NCI-H146 treated with DMSO at 0.1 percent for 48 hours (cell line): ENCODE data around the gene OR2V1.
A peak's percentile ranks its signal among the peaks of the same experiment; 100 is the strongest.
"Not testable (repeated sequence)": the region's sequence is repeated elsewhere in the genome, so short reads cannot be mapped to it uniquely, and the experiment has no call there.

ENCODE experiments used
- DNase-seq: peaks from one replicate; lab custom pipeline; 2025; ENCODE audit not compliant: unreplicated experiment; lab: John Stamatoyannopoulos, UW

Gene OR2V1

GRCh38 chr5:181130832-181131496 is at the start of gene OR2V1:
Gene OR2V1, minus strand, starts transcription at chr5:181131169. Its CDS starts 5,865 bp downstream, at chr5:181125304.
- no peak for DNase-seq

GRCh38 chr5:181177559-181177958 is 46.6 kb upstream of the OR2V1 start:
- DNase-seq: not testable (repeated sequence)

- DNase-seq: no peak
Observed at GRCh38 chr5:181176254-181176952, 45.4 kb upstream of the OR2V1 start.

- DNase-seq: no peak
Observed at GRCh38 chr5:181173420-181174342, 42.7 kb upstream of the OR2V1 start.

GRCh38 chr5:181173027-181173419 is 42.1 kb upstream of the OR2V1 start:
- DNase-seq: no peak

- no peak for DNase-seq
Observed at GRCh38 chr5:181171782-181172181, 40.8 kb upstream of the OR2V1 start.

GRCh38 chr5:181170996-181171395 is 40.0 kb upstream of the OR2V1 start:
- no peak for DNase-seq

GRCh38 chr5:181170237-181170825 is 39.4 kb upstream of the OR2V1 start:
- no peak for DNase-seq

- peak; percentile 36 for DNase-seq
Observed at GRCh38 chr5:181169459-181170236, 38.7 kb upstream of the OR2V1 start.

GRCh38 chr5:181168595-181169118 is 37.7 kb upstream of the OR2V1 start:
- no peak for DNase-seq

GRCh38 chr5:181167814-181168488 is 37.0 kb upstream of the OR2V1 start:
- DNase-seq: no peak

GRCh38 chr5:181166812-181167733 is 36.1 kb upstream of the OR2V1 start:
- DNase-seq: no peak

- no peak for DNase-seq
Observed at GRCh38 chr5:181164076-181164952, 33.3 kb upstream of the OR2V1 start.

- no peak for DNase-seq
Observed at GRCh38 chr5:181163487-181164075, 32.6 kb upstream of the OR2V1 start.

- no peak for DNase-seq
Observed at GRCh38 chr5:181161534-181162175, 30.7 kb upstream of the OR2V1 start.

GRCh38 chr5:181160755-181161533 is 30.0 kb upstream of the OR2V1 start:
- peak; percentile 16 for DNase-seq
